PC-3 (cell line): ENCODE data around the gene MPZL3. TPM values are rescaled to one million over a fixed set of nuclear protein-coding genes. Genes with fewer than 3 reads are reported as not detected.

Experiments
- ATAC-seq: fragments of 200-7000 bp; cut with Tn5 transposase; 2 replicates; pipeline ENCODE4 v1.9.1; 2020; ENCODE audit warnings: mild to moderate bottlenecking, moderate library complexity
- BruUV-seq: library from RNA; stranded (reverse); fragments of 400-500 nt; replicated peaks from 2 replicates; lab custom pipeline; 2021; lab: Mats Ljungman, UMichigan
- CTCF ChIA-PET: fragments of 300-600 bp; sonication (Branson Sonifier 250); formaldehyde crosslinking; loops from one replicate; lab custom pipeline; 2022; ENCODE audit warnings: antibody characterized with exemption; lab: Charles Lee
- POLR2A ChIA-PET: fragments of 300-600 bp; sonication (Branson Sonifier 250); formaldehyde crosslinking; loops from one replicate; lab custom pipeline; 2022; ENCODE audit warnings: antibody characterized with exemption; ENCODE audit not compliant: unreplicated experiment; lab: Charles Lee
- DNase-seq: peaks from one replicate; pipeline ENCODE4 v3.0.0-alpha.2; 2015
- H2AFZ ChIP-seq: fragments of 300-600 bp; sonication (generic); 2 replicates; pipeline ENCODE4 v1.6.0; 2016; ENCODE audit warnings: antibody characterized with exemption, low read length
- H3F3A ChIP-seq: fragments of 300-600 bp; sonication (generic); one replicate; pipeline ENCODE4 v1.6.0; 2017; ENCODE audit warnings: antibody characterized with exemption, low read length, control low read depth, mild to moderate bottlenecking; ENCODE audit not compliant: unreplicated experiment
- H3K27ac ChIP-seq: fragments of 300-600 bp; sonication (generic); 2 replicates; pipeline ENCODE4 v1.5.1; 2016; ENCODE audit warnings: mild to moderate bottlenecking, low read length
- H3K27me3 ChIP-seq: fragments of 300-600 bp; sonication (generic); 2 replicates; pipeline ENCODE4 v1.6.1; 2016; ENCODE audit warnings: low read length, mixed read lengths
- H3K36me3 ChIP-seq: fragments of 300-600 bp; sonication (generic); 2 replicates; pipeline ENCODE4 v1.6.1; 2016; ENCODE audit warnings: low read depth, mixed run types, low read length, mixed read lengths
- H3K4me1 ChIP-seq: fragments of 300-600 bp; sonication (generic); 2 replicates; pipeline ENCODE4 v1.5.1; 2016; ENCODE audit warnings: low read length; ENCODE audit not compliant: insufficient read depth
- H3K4me2 ChIP-seq: fragments of 300-600 bp; sonication (generic); 2 replicates; pipeline ENCODE4 v1.6.0; 2016; ENCODE audit warnings: low read length
- H3K4me3 ChIP-seq: fragments of 300-600 bp; sonication (generic); 2 replicates; pipeline ENCODE4 v1.5.1; 2016; ENCODE audit warnings: mild to moderate bottlenecking, low read length, mixed read lengths
- H3K79me2 ChIP-seq: fragments of 300-600 bp; sonication (generic); 2 replicates; pipeline ENCODE4 v1.6.1; 2017; ENCODE audit warnings: low read length, mixed read lengths
- H3K9ac ChIP-seq: fragments of 300-600 bp; sonication (generic); 2 replicates; pipeline ENCODE4 v1.6.0; 2016; ENCODE audit warnings: mild to moderate bottlenecking, low read length
- H3K9me2 ChIP-seq: fragments of 300-600 bp; sonication (generic); replicated peaks from 2 replicates; pipeline ENCODE4 v1.6.1; 2016; ENCODE audit warnings: mixed run types, low read length, mixed read lengths
- H3K9me3 ChIP-seq: fragments of 300-600 bp; sonication (generic); 2 replicates; pipeline ENCODE4 v1.6.1; 2016; ENCODE audit warnings: low read length, mixed read lengths
- H4K20me1 ChIP-seq: fragments of 300-600 bp; sonication (generic); 2 replicates; pipeline ENCODE4 v1.6.1; 2016; ENCODE audit warnings: low read length, mixed read lengths
- EZH2 ChIP-seq: fragments of 300-600 bp; sonication (generic); IDR thresholded peaks from one replicate; pipeline ENCODE4 v1.6.1; 2017; ENCODE audit warnings: antibody characterized with exemption, mild to moderate bottlenecking, low read length; ENCODE audit not compliant: unreplicated experiment
- EZH2phosphoT487 ChIP-seq: fragments of 300-600 bp; sonication (generic); IDR thresholded peaks from 2 replicates; pipeline ENCODE4 v1.6.1; 2018; ENCODE audit warnings: mild to moderate bottlenecking, antibody characterized with exemption, low read length, borderline replicate concordance
- intact Hi-C: fragments of 100-400 bp; cut with micrococcal nuclease; formaldehyde crosslinking; loops from 2 replicates; pipeline ENCODE4 v1.9.0; 2023
- total RNA-seq: library from RNA; depleted of rRNA; stranded (reverse); fragments of >200 nt; gene quantifications from 2 replicates; pipeline ENCODE4 v1.2.3, GENCODE V29; 2014
- TF ChIP-seq, protein P1 (sequence below): fragments of 300-600 bp; sonication (generic); conservative IDR thresholded peaks from 2 replicates; pipeline ENCODE4 v1.5.1; 2017; ENCODE audit warnings: antibody characterized with exemption, low read depth, mild to moderate bottlenecking, low read length

MPZL3 gene
- total RNA-seq, 1 experiment from 2014 or later = 7.0 TPM

DNA sequence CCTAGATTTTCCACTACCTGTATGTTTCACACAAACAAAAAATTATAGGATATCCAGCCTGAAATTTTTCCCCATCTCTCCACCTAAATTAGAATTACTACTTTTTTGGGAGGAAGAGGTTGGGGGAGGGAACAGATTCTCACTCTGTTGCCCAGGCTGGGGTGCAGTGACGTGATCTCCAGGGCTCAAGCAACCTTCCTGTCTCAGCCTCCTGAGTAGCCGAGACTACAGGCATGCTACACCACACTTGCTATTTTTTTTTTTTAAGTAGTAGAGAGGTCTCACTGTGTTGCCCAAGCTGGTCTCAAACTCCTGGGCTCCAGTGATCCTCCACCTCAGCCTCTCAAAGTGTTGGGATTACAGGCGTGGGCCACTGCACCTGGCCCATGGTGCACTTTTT is 36.9 kb downstream of the MPZL3 start:
- ChIA-PET CTCF (no interaction called here), POLR2A (no interaction called here)
- H2AFZ ChIP-seq = no peak overlapping the region
- H3K27me3 ChIP-seq = no peaks in the 10 kb centered on the region
- H3K79me2 ChIP-seq = no peaks in the 10 kb centered on the region
- H3K9ac ChIP-seq = no peak overlapping the region
- no peak overlapping the region for H3K4me2 ChIP-seq
- H3K9me3 ChIP-seq = no peaks in the 10 kb centered on the region
- no peak for ATAC-seq
- no peaks in the 10 kb centered on the region for H3K9me2 ChIP-seq
- no peak overlapping the region for H3K4me3 ChIP-seq
- intact Hi-C loops = no loop called here
- no TSS peak for BruUV-seq
- H3K27ac ChIP-seq = no peak overlapping the region
- peaks cover 9% of the 10 kb centered on the region; the same call in 1 of the 2 replicates for H3K4me1 ChIP-seq
- H3F3A ChIP-seq = no peaks in the 10 kb centered on the region
- no peak for DNase-seq
- H4K20me1 ChIP-seq = no peaks in the 10 kb centered on the region
- TF ChIP-seq EZH2phosphoT487 = no peak
- TF ChIP-seq, protein P1, sequence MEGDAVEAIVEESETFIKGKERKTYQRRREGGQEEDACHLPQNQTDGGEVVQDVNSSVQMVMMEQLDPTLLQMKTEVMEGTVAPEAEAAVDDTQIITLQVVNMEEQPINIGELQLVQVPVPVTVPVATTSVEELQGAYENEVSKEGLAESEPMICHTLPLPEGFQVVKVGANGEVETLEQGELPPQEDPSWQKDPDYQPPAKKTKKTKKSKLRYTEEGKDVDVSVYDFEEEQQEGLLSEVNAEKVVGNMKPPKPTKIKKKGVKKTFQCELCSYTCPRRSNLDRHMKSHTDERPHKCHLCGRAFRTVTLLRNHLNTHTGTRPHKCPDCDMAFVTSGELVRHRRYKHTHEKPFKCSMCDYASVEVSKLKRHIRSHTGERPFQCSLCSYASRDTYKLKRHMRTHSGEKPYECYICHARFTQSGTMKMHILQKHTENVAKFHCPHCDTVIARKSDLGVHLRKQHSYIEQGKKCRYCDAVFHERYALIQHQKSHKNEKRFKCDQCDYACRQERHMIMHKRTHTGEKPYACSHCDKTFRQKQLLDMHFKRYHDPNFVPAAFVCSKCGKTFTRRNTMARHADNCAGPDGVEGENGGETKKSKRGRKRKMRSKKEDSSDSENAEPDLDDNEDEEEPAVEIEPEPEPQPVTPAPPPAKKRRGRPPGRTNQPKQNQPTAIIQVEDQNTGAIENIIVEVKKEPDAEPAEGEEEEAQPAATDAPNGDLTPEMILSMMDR = no peak
- TF ChIP-seq EZH2 = no peak
- H3K36me3 ChIP-seq = no peaks in the 10 kb centered on the region

DNA sequence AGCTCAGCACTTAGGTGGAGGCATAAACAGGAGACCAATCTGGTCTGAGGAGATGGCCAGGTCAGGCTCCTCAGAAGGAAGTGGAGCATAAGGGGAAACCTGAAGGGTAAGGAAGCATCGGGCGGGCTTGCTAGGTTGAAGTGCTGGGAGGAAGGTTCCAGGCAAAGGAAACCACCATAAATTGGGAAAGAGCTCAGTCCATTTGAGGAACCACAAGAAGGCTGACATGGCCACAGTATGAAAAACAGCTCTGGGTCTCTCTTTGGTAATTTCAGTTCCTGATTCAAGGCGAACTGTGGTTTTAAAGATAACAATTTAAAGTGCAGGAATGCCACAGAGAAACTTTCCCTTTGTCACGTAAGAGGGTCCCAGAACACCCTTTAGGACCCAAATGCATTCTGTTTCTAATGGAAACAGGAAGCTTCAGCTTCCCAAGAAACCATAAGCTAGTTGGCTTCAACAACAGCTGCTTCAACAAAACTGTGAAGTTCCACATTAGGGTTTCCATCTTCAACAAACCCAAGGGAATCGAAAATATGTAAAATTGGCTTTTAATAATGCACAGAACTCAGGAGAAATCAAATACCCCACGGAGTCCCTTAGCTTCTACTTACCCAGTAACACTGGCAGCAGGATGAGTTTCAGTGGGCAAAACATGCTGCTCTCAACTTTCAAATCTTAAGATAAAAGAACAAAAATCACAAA is 37.8 kb downstream of the MPZL3 start:
- no peaks in the 10 kb centered on the region for H3K27me3 ChIP-seq
- TF ChIP-seq EZH2phosphoT487 = no peak
- TF ChIP-seq EZH2 = no peak
- TF ChIP-seq, protein P1 = no peak
- H3K4me1 ChIP-seq = peaks cover 9% of the 10 kb centered on the region; the same call in 1 of the 2 replicates
- intact Hi-C loops = no loop called here
- H3F3A ChIP-seq = no peaks in the 10 kb centered on the region
- DNase-seq = no peak
- H4K20me1 ChIP-seq = no peaks in the 10 kb centered on the region
- no peak overlapping the region; the same call in 1 of the 2 replicates for H2AFZ ChIP-seq
- H3K9me3 ChIP-seq = no peaks in the 10 kb centered on the region
- ChIA-PET POLR2A (interaction anchor here (0.6 kb wide), 1 partner anchor 33 kb away, joined by 3 read pairs; no protein-coding TSS in a partner anchor), CTCF (interaction anchor here (0.7 kb wide), 1 partner anchor 65 kb away, joined by 3 read pairs; no protein-coding TSS in a partner anchor)
- no peak overlapping the region for H3K4me3 ChIP-seq
- no peak overlapping the region for H3K27ac ChIP-seq
- ATAC-seq = no peak
- H3K4me2 ChIP-seq = no peak overlapping the region
- no TSS peak for BruUV-seq
- no peaks in the 10 kb centered on the region for H3K9me2 ChIP-seq
- no peak overlapping the region for H3K9ac ChIP-seq
- H3K79me2 ChIP-seq = no peaks in the 10 kb centered on the region
- H3K36me3 ChIP-seq = no peaks in the 10 kb centered on the region

DNA sequence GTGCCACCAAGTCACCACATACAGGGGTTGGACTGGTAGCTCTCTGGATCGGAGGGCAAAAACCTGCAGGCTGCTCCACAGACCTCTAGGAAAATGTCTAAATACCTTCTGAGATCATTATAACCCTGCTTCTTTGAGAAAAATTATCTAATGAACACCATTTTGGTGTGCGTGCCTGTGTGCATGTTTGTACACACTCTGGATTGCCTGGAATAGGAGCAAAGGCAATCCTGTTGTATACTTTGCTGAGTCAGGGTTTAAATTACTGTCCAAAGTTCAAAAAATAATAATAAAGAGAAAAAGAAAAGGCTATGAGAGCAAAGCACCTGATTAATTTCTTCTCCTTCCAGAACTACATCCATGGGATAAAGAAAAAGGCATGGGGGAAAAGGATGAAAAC is 38.4 kb downstream of the MPZL3 start:
- DNase-seq = no peak
- Histone ChIP-seq H2AFZ (no peak overlapping the region; the same call in 1 of the 2 replicates), H3F3A (no peaks in the 10 kb centered on the region), H3K4me1 (peaks cover 9% of the 10 kb centered on the region; the same call in 1 of the 2 replicates), H3K9ac (no peak overlapping the region), H3K79me2 (no peaks in the 10 kb centered on the region), H3K27ac (no peak overlapping the region), H3K36me3 (no peaks in the 10 kb centered on the region), H3K9me2 (no peaks in the 10 kb centered on the region), H4K20me1 (no peaks in the 10 kb centered on the region), H3K27me3 (peaks cover 6% of the 10 kb centered on the region; the same call in 1 of the 2 replicates), H3K9me3 (no peaks in the 10 kb centered on the region), H3K4me2 (no peak overlapping the region), H3K4me3 (no peak overlapping the region)
- no TSS peak for BruUV-seq
- ATAC-seq = no peak
- intact Hi-C loops = no loop called here
- ChIA-PET POLR2A (no interaction called here), CTCF (interaction anchor here (0.7 kb wide), 1 partner anchor 65 kb away, joined by 3 read pairs; no protein-coding TSS in a partner anchor)
- TF ChIP-seq, protein P1 = no peak
- no peak for TF ChIP-seq EZH2
- no peak for TF ChIP-seq EZH2phosphoT487
